ENCODE data around the gene MAN1B1.

The MAN1B1 gene

GRCh38 chr9:137082222-137082924, 4.4 kb upstream of the MAN1B1 start:
- no peak for TF ChIP-seq CTCF (IDR thresholded peaks at IDR 0.05)

GRCh38 chr9:137082925-137083290, 3.9 kb upstream of the MAN1B1 start:
- TF ChIP-seq CTCF (IDR thresholded peaks at IDR 0.05): no peak

- TF ChIP-seq CTCF (IDR thresholded peaks at IDR 0.05): no peak
Observed at GRCh38 chr9:137083394-137084004, 3.3 kb upstream of the MAN1B1 start.

GRCh38 chr9:137084526-137084925, 2.3 kb upstream of the MAN1B1 start:
- no peak for TF ChIP-seq CTCF (IDR thresholded peaks at IDR 0.05)

- no peak for TF ChIP-seq CTCF (IDR thresholded peaks at IDR 0.05)
Observed at GRCh38 chr9:137085920-137086530, 760 bp upstream of the MAN1B1 start.

GRCh38 chr9:137087409-137087925, 682 bp downstream of the MAN1B1 start:
- no peak for TF ChIP-seq CTCF (IDR thresholded peaks at IDR 0.05)

GRCh38 chr9:137088121-137088520, 1.3 kb downstream of the MAN1B1 start:
- TF ChIP-seq CTCF (IDR thresholded peaks at IDR 0.05): no peak

Measured in LNCAP (cell line).